HG03196 (cell line): ENCODE results near the gene SMNDC1.
A peak's percentile ranks its signal among the peaks of the same experiment; 100 is the strongest.
"Not testable (repeated sequence)": the region's sequence is repeated elsewhere in the genome, so short reads cannot be mapped to it uniquely, and the experiment has no call there.

Source experiments
- ATAC-seq: cut with Tn5 transposase; IDR thresholded peaks from one replicate; pipeline ENCODE4 v1.9.1; 2021; ENCODE audit not compliant: unreplicated experiment

The SMNDC1 gene

GRCh38 chr10:110304780-110305421 is at the start of gene SMNDC1:
SMNDC1 (minus strand) TSS chr10:110304920; CDS start chr10:110303587, 1,333 bp downstream.
- ATAC-seq: peak; percentile 91

GRCh38 chr10:110354322-110354766 is 49.6 kb upstream of the SMNDC1 start:
- no peak for ATAC-seq

GRCh38 chr10:110353244-110354119 is 48.8 kb upstream of the SMNDC1 start:
- no peak for ATAC-seq

- no peak for ATAC-seq
Measured at GRCh38 chr10:110352930-110353243, 48.2 kb upstream of the SMNDC1 start.

- ATAC-seq: no peak
Measured at GRCh38 chr10:110350812-110351211, 46.1 kb upstream of the SMNDC1 start.

- no peak for ATAC-seq
Measured at GRCh38 chr10:110349831-110350230, 45.1 kb upstream of the SMNDC1 start.

- no peak for ATAC-seq
Measured at GRCh38 chr10:110349386-110349785, 44.7 kb upstream of the SMNDC1 start.

- ATAC-seq: no peak
Measured at GRCh38 chr10:110348336-110348735, 43.6 kb upstream of the SMNDC1 start.

- ATAC-seq: no peak
Measured at GRCh38 chr10:110346914-110347313, 42.2 kb upstream of the SMNDC1 start.

GRCh38 chr10:110345286-110345685 is 40.6 kb upstream of the SMNDC1 start:
- ATAC-seq: no peak

- no peak for ATAC-seq
Measured at GRCh38 chr10:110344622-110345021, 39.9 kb upstream of the SMNDC1 start.

- ATAC-seq: no peak
Measured at GRCh38 chr10:110343947-110344346, 39.2 kb upstream of the SMNDC1 start.

GRCh38 chr10:110340816-110341215 is 36.1 kb upstream of the SMNDC1 start:
- no peak for ATAC-seq

- ATAC-seq: no peak
Measured at GRCh38 chr10:110340122-110340521, 35.4 kb upstream of the SMNDC1 start.

- no peak for ATAC-seq
Measured at GRCh38 chr10:110337906-110338305, 33.2 kb upstream of the SMNDC1 start.

- no peak for ATAC-seq
Measured at GRCh38 chr10:110337401-110337800, 32.7 kb upstream of the SMNDC1 start.

GRCh38 chr10:110336111-110336721 is 31.5 kb upstream of the SMNDC1 start:
- ATAC-seq: no peak

- no peak for ATAC-seq
Measured at GRCh38 chr10:110335314-110336064, 30.8 kb upstream of the SMNDC1 start.

- ATAC-seq: no peak
Measured at GRCh38 chr10:110334061-110334656, 29.4 kb upstream of the SMNDC1 start.

- ATAC-seq: not testable (repeated sequence)
Measured at GRCh38 chr10:110331226-110331795, 26.6 kb upstream of the SMNDC1 start.
